Hepatocyte (in vitro differentiated cells): ENCODE data around the gene PKD1L1.

ENCODE experiments used
- CTCF ChIP-seq: fragments of 200-600 bp; sonication (generic); IDR thresholded peaks from 2 replicates; pipeline ENCODE4 v1.5.1; 2016; ENCODE audit warnings: antibody characterized with exemption, mild to moderate bottlenecking; ENCODE audit not compliant: poor library complexity
- EZH2 ChIP-seq: fragments of 200-600 bp; sonication (generic); IDR thresholded peaks from 2 replicates; pipeline ENCODE4 v1.6.1; 2016; ENCODE audit warnings: antibody characterized with exemption, mild to moderate bottlenecking, borderline replicate concordance
- EZH2phosphoT487 ChIP-seq: fragments of 200-600 bp; sonication (generic); IDR thresholded peaks from one replicate; pipeline ENCODE4 v1.6.1; 2018; ENCODE audit warnings: antibody characterized with exemption, mild to moderate bottlenecking, low read depth, moderate library complexity; ENCODE audit not compliant: unreplicated experiment, severe bottlenecking

DNA sequence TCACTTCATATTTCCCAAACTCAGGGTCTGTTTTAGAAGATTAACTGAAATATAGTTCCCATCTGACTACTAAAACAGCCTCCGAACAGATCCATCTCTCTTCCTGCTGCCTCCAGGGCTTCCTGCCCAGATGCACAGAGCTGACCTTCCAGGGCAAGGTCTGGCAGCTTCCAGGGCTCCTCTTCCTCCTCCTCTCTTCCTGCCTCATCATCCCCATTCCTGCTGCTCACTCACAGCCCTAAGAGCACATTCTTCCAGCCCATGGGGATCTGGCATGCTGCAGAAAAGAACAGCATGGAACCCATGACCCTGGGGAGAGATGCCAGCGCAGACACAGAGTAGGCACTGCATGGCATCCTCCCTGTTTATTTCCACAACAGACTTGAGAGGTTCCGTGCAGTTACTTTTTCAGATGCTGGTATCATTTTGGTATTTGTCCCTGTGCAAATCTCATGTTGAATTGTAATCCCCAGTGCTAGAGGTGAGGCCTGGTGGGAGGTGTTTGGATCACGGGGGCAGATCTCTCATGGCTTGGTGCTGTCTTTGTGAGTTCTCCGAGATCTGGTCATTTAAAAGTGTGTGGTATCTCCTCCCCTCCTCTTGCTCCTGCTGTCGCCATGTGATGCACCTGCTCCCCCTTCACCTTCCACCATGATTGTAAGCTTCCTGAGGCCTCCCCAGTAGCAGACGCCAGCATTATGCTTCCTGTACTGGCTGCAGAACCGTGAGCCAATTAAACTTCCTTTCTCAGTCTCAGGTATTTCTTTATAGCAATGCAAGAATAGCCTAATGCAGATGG lies 4.4 kb downstream of the PKD1L1 start:
- TF ChIP-seq CTCF (no peak), EZH2 (no peak), EZH2phosphoT487 (no peak)
